ENCODE measurements around the gene PTGER4. TPM values are rescaled to one million over a fixed set of nuclear protein-coding genes. Genes with fewer than 3 reads are reported as not detected.

PTGER4 gene
- total and polyA plus RNA-seq, 2 donors from 2014 or later: 8.5 to 17.2 TPM

DNA sequence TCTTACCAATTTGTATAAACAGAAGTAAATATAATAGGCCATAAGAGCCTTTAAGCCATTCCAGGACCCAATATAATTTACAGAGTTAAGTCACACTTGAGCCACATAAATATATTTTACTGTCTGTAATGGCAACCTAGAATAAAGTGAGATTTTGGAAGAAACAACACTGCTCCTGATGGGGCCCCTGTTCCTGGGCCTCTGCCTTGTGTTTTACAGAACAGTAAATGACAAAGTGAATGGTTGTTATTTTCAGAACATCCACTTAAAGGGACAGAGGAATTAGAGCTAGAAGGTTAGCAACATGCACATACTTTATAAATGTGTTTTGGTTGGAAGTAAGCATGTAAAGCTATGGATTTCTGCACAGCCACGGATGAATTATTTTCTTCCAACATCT lies 3.6 kb downstream of the PTGER4 start:
- Histone ChIP-seq H3K4me1 (ENCODE audit: control insufficient read depth in 2 of 3, insufficient read depth in 2 of 3, low read depth in 1 of 3, low read length in 3 of 3) (peaks cover 0 to 11% (median 2%) of the 10 kb centered on the region in 3 donors), H3K9ac (ENCODE audit: low read length in 3 of 3) (peak overlapping the region in 2 of 3 donors; percentile 27 to 62), H3K4me3 (ENCODE audit: low read length in 3 of 3) (peak overlapping the region in 2 of 3 donors; percentile 59 to 83), H3K27me3 (ENCODE audit: control insufficient read depth, insufficient read depth, low read length) (no peaks in the 10 kb centered on the region), H3K27ac (ENCODE audit: low read depth in 2 of 2, low read length in 2 of 2) (peak overlapping the region in 1 of 2 donors; percentile 75), H3K9me3 (ENCODE audit: control insufficient read depth in 2 of 3, insufficient read depth in 1 of 3, low read length in 3 of 3) (no peaks in the 10 kb centered on the region), H3K36me3 (ENCODE audit: control insufficient read depth in 2 of 3, insufficient read depth in 3 of 3, low read length in 3 of 3) (no peaks in the 10 kb centered on the region)
- FAIRE-seq (no peak), DNase-seq (peak in 2 of 5 donors; percentile 35 to 53)
- intact Hi-C loops (cut with DNase I): no loop called here
- TF ChIP-seq CTCF (IDR thresholded peaks at IDR 0.05; ENCODE audit: borderline replicate concordance, extremely low read depth, insufficient read depth): no peak

- FAIRE-seq (no peak), DNase-seq (no peak)
- Histone ChIP-seq H3K9me3 (ENCODE audit: control insufficient read depth in 2 of 3, insufficient read depth in 1 of 3, low read length in 3 of 3) (no peaks in the 10 kb centered on the region), H3K27me3 (ENCODE audit: control insufficient read depth, insufficient read depth, low read length) (no peaks in the 10 kb centered on the region), H3K4me1 (ENCODE audit: control insufficient read depth in 2 of 3, insufficient read depth in 2 of 3, low read depth in 1 of 3, low read length in 3 of 3) (peaks cover 0 to 10% (median 3%) of the 10 kb centered on the region in 3 donors), H3K4me3 (ENCODE audit: low read length in 3 of 3) (peak overlapping the region in 1 of 3 donors; percentile 47), H3K36me3 (ENCODE audit: control insufficient read depth in 2 of 3, insufficient read depth in 3 of 3, low read length in 3 of 3) (no peaks in the 10 kb centered on the region), H3K27ac (ENCODE audit: low read depth in 2 of 2, low read length in 2 of 2) (no peak overlapping the region), H3K9ac (ENCODE audit: low read length in 3 of 3) (peak overlapping the region in 1 of 3 donors; percentile 49)
- intact Hi-C loops (cut with DNase I): no loop called here
- no peak for TF ChIP-seq CTCF (IDR thresholded peaks at IDR 0.05; ENCODE audit: borderline replicate concordance, extremely low read depth, insufficient read depth)
These were observed 5.5 kb downstream of the PTGER4 start for GRCh38 chr5:40685193-40685592.

DNA sequence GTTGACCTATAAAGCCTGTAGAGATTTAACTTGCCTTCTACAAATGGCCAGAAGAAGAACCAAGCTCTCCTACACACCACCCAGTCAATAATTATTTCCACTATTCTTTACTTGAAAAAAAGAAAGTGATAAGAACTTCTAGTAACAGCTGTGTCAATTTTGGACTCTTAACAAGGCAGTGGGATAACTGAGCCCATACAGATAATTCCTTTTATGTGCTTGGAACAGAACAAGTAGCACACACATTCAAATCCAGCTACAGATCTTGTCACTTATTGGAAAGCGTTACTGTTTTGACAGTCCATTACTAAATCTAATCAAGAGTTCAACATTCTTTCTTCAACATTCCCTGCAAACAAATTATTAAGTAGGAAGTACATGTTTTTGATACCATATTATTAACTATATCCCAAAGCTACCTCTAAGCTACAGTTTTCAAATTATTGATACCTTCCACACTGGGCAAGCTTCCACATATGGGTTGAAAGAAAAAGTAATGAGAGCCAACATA lies 6.3 kb downstream of the PTGER4 start:
- TF ChIP-seq CTCF (IDR thresholded peaks at IDR 0.05; ENCODE audit: borderline replicate concordance, extremely low read depth, insufficient read depth): no peak
- Histone ChIP-seq H3K27me3 (ENCODE audit: control insufficient read depth, insufficient read depth, low read length) (no peaks in the 10 kb centered on the region), H3K4me1 (ENCODE audit: control insufficient read depth in 2 of 3, insufficient read depth in 2 of 3, low read depth in 1 of 3, low read length in 3 of 3) (peaks cover 0 to 4% (median 3%) of the 10 kb centered on the region in 3 donors), H3K9ac (ENCODE audit: low read length in 3 of 3) (no peak overlapping the region), H3K4me3 (ENCODE audit: low read length in 3 of 3) (peak overlapping the region in 1 of 3 donors; percentile 47), H3K36me3 (ENCODE audit: control insufficient read depth in 2 of 3, insufficient read depth in 3 of 3, low read length in 3 of 3) (no peaks in the 10 kb centered on the region), H3K27ac (ENCODE audit: low read depth in 2 of 2, low read length in 2 of 2) (peak overlapping the region in 1 of 2 donors; percentile 15), H3K9me3 (ENCODE audit: control insufficient read depth in 2 of 3, insufficient read depth in 1 of 3, low read length in 3 of 3) (no peaks in the 10 kb centered on the region)
- no peak for DNase-seq
- intact Hi-C loops (cut with DNase I): no loop called here
- no peak for FAIRE-seq

DNA sequence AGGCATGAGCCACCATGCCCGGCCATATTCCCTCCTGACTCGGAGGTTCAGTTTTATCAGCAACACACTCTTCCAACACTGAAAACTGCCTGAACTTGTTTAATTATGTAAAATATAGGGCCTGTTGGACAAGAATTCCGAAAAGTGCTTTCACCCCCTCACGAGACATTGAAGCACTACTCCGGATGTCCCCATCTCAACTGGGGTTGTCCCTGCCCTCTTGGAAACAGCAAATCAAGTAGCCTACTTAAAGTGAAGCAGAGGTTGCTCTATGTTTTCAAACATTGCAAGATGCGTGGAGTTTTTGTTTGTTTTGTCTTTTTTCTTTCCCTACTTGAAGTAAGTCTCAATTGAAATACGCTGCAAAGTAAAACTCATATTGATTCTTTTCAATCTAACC lies 7.6 kb downstream of the PTGER4 start:
- Histone ChIP-seq H3K27me3 (ENCODE audit: control insufficient read depth, insufficient read depth, low read length) (no peaks in the 10 kb centered on the region), H3K27ac (ENCODE audit: low read depth in 2 of 2, low read length in 2 of 2) (peak overlapping the region in 1 of 2 donors; percentile 20), H3K4me1 (ENCODE audit: control insufficient read depth in 2 of 3, insufficient read depth in 2 of 3, low read depth in 1 of 3, low read length in 3 of 3) (peaks cover 0 to 3% (median 0%) of the 10 kb centered on the region in 3 donors), H3K4me3 (ENCODE audit: low read length in 3 of 3) (peak overlapping the region in 2 of 3 donors; percentile 34 to 35), H3K36me3 (ENCODE audit: control insufficient read depth in 2 of 3, insufficient read depth in 3 of 3, low read length in 3 of 3) (peaks cover 0 to 4% (median 0%) of the 10 kb centered on the region in 3 donors), H3K9me3 (ENCODE audit: control insufficient read depth in 2 of 3, insufficient read depth in 1 of 3, low read length in 3 of 3) (no peaks in the 10 kb centered on the region), H3K9ac (ENCODE audit: low read length in 3 of 3) (no peak overlapping the region)
- FAIRE-seq (no peak), DNase-seq (no peak)
- intact Hi-C loops (cut with DNase I): no loop called here
- TF ChIP-seq CTCF (IDR thresholded peaks at IDR 0.05; ENCODE audit: borderline replicate concordance, extremely low read depth, insufficient read depth): no peak
